HG02623 (cell line): Measurements from ENCODE around the gene ATP1B1.
A peak's percentile ranks its signal among the peaks of the same experiment; 100 is the strongest.

Source experiments
- ATAC-seq: cut with Tn5 transposase; IDR thresholded peaks from one replicate; pipeline ENCODE4 v1.9.1; 2021; ENCODE audit warnings: moderate library complexity; ENCODE audit not compliant: unreplicated experiment

The ATP1B1 gene

DNA sequence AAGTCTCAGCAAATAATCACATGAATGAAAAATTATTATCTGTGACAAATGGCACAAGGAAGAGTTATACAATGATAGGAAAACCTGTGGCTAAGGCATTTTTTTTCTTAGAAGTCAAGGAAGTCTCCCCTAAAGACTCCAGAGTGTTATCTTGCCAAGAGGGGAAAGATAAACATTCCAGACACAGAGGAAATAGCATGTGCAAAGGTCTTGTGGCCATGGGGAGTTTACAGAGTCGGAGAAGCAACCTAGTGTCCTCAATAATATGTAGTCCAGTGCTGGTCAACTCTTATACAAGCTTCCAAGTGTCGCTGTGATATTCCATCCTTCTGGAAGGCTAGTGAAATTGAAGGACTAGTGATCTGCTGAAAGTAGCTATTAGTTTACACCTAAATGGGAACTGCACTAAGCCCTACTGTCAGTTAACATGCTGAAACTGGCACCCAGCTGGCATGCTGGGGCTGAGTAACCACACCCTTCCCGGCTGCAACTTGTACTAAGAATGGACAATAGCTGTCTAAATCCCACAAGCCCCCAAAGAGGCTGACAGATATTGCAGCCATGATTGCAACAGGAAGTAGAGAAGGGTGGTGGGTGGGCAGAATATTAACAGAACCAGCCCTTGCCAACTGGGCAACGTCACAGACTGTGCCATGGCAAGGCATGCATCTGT lies 11.5 kb upstream of the ATP1B1 start:
- no peak for ATAC-seq

DNA sequence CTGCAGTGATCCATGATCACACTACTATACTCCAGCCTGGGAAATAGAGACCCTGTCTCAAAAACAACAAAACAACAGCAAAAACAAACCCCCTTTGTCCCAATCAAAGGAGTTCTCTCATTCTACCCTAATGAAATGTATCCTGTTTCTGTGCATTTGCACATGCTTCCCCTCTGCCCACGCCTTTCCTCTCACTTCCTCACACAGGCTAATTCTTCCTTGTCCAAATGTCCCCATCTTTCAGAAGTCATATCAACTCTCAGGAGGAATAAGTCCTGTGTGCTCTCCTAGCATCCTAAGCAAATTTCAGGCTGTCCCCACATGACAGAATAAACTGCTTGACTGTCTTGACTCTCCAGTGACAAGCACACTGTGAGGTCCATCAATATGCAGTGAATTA lies 8.1 kb upstream of the ATP1B1 start:
- no peak for ATAC-seq

DNA sequence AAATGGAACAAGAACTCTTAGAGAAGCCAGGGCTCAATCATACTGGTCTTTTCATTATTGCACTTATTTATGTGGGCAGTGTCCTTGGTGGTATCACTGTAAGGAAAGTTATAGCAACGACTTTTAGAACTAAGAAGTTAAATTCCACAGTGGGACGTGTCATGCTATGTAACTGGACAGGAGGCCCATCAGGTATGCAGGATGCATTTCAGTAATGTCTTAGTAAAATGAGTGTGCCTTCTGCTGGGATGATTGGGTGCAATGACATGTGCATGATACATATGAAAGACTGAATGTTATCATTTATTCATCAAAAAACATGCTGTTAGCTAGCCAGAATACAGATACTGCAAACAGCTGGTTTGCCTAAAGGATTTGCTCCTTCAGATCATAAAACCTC lies 6.9 kb upstream of the ATP1B1 start:
- ATAC-seq: no peak

DNA sequence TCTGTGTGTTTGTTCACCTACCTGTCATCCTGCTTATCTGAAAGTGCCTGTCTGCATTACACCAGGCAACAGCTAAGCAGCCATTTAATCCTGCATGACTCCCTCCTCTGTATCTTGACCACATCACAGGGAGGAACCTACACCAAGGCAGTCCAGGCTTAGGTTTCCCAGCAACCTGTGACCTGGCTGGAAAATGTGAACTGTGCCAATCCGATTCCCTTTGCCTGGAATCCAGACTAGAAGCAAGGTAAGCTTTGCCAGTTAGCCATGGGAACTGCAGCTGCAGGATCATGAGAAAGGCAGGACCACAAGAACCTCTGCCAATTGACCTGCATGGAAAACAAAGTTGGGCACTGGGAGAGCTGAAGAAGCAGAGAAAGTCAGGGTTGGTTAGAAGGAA lies 6.3 kb upstream of the ATP1B1 start:
- ATAC-seq: no peak

DNA sequence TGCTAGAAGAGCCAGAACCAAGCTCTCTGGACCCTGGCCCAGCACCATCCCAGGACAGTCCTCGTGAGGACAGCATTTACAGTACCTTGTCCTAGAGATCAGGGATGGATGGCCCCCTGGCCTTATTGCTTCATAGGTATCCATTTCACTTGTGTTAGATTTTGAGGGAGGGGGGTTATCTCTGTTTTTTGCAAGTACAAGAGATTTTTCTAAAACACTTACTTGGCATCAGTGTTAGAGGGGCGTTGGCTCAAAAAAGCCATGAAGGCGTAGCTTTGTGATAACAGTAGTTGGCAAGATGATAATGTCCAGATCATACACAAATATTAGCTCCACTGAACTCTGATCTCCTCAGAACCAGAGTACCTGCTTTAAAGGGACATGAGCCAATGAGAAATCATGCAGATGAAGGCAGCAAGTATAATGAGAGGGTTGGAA lies 5.8 kb upstream of the ATP1B1 start:
- no peak for ATAC-seq

DNA sequence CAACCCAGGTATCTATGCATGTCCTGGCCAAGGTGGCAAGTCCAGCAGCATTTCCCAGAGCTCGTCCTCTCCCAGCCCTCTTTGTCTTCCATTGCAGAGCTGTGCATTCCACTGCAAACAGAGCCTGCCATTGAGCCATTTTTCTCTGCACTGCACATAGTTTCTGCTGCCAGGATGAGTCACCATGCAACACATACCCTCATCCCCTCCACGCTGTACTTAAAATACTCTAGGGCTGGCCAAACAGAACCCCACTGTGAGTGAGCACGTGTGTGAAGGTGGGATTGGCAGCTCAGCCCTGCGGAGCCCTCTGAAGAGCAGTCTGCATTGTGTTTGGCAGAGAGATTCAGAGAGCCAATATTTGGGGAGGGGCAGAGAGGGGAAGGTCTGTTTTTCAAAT lies 3.9 kb upstream of the ATP1B1 start:
- ATAC-seq: no peak

DNA sequence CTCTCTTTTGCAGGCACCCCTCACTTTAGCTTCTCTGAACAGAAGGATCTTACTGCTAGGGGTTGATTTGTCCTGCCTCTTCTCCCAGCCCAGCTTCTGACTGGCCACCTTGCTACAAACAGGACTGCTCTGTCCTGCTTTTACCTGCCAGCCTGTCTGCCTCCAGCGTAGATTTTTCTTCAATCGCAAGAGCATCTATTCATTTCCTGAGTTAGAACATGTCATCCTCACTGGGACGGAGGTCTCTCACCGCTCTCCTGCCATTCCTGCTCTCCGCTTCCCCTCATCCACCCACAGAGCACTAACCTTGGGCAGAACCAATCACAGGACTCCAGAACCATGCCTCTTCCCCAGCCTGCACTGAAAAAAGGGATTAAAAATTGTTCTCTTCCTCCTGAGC lies 3.5 kb upstream of the ATP1B1 start:
- no peak for ATAC-seq

DNA sequence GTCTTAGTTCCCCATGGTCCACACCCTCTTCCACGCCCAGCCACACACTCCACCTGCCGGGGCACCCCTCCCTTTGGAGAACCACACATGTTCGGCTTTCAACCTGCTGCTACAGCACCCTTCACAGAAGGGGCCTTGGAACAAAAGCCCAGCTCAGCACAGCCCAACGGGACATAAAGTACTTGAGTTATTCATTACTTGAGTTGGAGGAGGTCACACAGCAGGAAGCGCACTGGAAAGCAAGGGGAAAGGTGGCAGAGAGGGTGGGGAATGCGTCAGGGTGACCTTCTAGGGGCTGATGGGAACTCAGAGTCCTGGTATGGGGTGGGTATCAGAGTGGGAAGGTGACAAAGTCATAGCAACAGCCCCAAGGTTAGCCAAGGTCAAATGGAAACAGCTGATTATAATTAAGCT lies 3.0 kb upstream of the ATP1B1 start:
- no peak for ATAC-seq

DNA sequence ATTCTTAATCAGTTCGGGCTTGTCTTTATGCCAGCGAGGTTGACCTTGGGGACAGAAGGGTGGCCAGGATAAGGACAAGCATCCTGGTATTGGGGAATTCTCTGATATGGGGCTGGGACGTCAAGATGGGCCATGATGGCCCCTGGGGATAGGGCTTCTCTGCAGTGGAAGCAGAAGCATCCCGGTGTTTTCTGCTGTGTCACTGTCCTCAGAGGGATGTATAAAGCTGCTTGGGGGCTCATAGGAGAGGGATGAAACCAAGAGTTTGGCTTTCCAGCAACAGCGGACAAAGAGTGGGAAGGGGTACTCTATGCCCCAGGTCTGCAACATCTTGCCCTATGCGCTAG lies 1.4 kb upstream of the ATP1B1 start:
- no peak for ATAC-seq

DNA sequence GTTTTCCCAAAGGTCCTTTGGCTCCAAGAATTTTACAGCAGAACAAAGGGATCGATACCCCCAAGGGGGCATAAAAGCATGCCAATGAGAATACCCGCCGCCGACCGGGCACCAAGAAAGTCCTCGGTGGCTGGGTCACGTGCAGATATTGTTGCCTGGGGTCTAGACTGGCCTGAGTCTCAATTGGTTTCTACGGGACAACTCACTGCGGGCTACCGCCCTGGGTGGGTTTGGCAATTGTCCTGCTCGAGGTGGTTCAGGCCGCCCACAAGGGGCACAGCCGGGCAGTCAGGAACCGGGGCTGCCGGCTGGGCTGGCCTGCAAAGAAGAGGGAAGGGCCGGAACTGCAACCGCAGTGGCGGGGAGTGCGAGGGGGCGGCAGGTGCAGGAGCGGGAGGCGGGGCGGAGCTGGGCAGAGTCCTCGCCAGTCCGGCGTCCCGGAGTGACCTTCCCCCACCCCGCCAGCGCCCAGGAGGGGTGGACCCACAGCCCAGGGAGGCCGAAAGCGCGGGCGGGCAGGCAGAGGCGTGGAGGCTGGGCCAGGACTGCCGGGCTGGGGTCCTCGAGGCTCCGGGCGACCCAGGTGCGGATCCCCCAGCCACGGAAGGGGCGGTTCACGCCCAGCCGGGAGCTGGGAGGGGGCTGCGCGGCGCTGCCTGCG lies 926 bp upstream of the ATP1B1 start:
- peak; percentile 22 for ATAC-seq

DNA sequence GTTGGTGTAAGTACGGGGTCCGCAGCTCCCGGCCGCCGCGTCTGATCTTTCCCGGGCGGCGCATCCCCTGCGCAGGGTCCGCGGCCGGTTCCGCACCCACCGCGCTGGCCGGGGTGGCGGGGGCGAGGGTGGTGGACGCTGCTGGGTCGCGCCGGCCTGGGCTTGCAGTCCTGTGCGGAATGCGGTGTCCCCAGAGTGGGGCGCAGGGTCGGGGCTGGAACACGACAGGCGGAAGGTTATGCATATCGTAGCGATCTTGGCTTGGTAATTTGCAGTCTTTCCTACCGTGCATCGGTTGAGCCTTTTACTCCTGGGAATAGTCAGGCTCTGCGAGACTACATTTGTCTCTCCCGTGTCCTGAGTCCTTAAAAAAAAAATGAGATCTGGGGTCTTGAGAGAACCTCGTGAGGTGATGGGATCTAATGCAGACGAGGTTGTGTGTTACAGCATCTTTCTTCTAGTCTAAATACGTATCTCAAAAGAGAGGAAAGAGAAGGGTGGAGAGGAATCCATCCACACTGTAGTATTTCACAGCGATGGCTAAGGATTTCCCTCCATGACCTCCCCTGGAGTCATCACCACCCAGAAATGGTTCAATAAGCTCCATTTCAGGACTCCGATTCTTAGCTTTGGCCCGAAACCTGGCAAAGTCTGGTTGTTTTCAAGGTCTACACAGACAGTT lies 572 bp downstream of the ATP1B1 start:
- ATAC-seq: no peak

DNA sequence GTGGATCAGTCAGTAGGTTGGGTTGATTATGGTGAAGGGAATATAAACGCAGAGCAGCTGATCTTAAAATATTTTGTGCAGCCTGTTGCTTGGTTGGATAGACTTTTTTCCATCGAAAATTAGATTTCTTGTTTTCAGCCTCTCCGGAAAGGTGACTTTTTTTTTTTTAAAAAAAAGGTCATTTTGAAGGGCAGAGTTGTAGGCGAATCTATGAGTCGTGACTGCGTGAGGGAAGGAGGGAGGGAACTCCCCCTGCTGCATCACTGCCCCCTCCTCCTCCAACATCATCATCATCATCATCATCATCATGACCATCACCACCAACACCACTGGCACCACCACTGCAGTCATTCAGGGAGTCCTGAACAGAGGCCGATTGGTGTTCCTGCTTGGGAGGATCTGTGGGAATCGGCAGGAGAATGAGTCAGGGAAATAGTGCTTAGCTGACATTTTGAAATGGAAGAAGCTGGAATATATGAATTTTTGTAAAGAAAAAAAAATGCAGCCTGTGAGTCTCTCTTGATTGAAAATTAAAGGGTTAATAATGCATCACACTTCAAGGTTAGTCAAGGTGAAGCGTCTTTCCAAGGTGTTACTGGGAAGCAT lies 1.2 kb downstream of the ATP1B1 start:
- no peak for ATAC-seq

DNA sequence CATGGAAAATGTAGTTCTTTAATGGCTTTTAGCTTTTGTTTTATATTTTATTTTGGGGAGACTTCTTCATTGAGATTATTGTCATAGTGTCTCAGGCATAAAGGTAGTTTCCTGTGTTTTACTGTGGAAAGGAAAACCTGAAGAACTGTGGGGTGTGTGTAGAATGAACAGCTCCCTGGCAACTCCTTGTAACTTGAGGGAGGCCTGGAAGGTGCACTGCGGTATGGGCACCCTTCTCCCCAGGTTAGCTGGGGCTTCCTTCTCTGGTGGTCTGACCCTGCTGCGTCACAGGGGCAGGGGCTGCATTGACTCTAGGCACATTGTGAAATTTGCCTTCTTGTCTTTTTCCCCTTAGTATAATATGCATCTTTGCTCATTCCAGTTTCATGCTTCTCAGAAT lies 1.7 kb downstream of the ATP1B1 start:
- ATAC-seq: no peak

DNA sequence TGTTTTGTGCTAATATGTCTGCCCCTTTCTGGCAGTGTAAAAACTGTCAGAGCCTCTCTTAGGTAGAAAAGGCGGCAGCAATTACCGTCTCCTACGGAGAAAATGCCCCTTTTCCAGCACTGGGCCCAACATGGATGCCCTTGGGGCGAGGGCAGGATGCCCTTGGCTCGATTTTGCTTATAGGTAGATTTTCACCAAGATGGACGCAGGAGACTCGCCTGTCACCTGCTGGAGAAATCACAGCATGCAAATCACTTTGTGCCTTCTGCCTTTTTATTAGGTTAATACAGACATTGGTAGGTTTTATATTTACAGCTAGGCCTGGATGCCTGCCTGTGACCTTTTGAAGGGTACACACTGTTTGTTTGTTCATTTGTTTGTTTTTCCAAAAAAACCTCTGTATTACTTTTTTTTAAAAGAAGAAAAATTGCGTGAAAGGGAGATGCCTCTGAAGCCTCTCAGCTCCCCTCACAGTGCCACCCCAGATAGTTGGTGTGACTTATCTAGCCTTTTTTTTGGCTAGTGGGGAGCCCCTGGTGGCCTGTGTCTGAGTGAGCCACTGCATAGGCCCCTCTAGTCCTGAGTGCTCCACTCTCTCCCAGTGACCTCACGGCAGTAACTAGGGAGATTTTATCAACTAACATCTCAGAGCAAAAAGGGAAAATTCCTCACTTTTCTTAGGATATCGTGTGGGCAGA lies 2.5 kb downstream of the ATP1B1 start:
- no peak for ATAC-seq

DNA sequence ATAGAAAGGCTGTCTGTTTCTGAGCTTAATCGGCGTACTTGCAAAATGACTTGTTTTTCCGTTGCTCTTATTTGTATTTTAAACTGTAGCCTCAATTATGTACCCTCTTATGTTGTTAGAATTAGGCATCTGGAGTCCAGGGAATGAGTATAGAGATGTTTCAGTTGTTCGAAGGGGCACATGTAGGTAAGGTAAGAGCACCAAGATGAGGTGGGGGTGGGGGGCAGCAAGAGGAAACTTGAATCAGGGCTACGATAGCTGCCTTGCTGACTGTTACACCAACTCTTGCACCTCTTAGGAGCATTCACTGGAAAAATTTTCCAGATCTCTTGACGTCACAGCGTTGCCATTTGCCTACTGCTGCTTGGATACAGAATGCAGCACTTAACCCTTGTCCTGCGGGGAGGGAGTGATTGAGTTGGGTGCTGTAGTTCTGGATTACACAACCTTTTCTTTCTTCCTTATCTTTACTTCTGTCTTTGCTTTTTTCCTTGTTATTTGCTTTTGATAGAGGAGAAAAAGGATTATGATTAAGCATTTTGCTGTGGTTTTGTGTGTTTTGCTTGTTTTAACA lies 3.2 kb downstream of the ATP1B1 start:
- no peak for ATAC-seq

DNA sequence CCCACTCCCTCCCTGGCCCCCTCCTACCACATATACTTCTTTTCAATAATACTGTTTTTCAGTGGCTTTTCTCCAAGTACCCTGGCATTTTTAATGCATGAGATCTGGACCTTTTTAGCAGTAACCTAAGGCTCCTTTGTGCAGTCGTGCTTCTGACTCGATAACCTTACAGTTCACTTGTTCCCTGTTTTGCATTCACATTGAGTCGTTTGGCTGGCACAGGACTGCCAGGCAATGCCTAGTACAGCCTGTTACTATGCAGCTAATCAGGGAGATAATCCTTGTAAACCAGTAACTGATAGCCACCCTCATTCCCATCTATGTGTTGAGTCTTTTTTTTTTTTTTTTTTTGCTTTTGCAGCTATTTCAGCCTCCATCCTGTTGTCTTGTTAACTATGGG lies 3.7 kb downstream of the ATP1B1 start:
- ATAC-seq: no peak

DNA sequence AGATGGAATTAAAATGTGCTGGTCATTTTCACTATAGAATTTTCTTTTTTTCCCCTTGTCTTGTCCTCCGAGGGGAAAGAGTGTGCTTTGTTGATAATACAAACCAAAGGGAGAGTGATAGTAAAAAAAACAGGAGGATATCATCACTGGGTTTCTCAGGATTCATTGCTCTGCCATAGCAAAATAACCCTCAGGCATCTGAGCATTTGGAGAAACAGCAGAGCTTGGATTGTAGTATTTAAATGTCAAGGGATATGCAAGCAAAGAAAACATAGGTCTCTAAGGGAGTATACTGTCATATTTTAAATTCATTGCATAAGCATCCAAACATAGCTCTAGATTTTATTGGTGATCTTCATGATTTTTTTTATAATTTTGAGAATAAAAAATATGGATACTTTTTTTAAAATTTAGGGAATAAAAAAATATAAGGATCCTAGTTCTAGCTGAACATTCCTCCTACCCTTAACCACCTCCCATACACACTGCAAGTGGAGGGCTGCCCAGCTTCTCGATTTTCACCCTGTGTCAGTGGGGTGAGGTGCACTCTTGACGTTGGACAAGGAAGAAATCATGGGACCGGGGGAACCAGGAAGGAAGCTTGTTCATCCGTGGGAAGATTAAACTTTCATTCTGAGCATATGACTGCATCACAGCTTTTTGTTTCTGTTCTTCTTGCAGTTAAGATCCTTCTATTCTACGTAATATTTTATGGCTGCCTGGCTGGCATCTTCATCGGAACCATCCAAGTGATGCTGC lies 4.4 kb downstream of the ATP1B1 start:
- no peak for ATAC-seq

DNA sequence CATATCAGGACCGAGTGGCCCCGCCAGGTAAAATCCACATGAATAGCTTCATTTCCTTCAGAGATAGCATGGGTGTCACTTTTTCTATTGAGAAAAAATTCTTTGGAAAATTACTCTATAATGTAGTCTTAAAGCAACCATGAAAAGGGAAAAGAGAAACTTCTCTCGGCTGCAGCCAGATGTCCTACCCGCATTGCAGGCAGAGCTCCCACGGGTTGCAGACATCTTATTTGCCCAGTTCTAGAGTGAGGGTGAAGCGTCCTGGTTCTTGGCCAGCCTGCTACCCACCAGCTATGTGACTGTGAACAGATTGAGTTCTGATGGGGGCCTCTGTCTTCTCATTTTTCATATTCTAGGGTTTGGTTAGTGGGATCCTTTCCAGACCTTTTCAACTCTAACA lies 5.0 kb downstream of the ATP1B1 start:
- no peak for ATAC-seq

DNA sequence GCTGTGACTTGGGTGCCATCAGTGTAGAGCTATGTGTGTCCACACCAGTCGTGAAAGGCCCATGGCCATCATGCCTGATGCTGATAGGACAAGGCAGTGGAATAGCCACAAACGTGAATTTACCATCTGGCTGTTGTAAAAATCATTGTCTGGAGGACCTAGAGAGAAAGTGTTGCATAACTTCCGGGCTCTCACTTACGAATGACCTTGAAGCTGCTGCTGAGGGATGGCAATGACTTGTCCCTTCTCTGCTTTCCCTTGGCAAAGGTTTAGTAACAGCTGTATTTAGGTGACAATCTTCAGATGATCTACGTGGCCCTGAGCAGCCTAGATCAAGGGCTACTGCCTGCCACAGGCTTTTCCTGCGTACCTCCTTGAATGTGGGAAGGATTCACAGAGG lies 5.8 kb downstream of the ATP1B1 start:
- no peak for ATAC-seq

DNA sequence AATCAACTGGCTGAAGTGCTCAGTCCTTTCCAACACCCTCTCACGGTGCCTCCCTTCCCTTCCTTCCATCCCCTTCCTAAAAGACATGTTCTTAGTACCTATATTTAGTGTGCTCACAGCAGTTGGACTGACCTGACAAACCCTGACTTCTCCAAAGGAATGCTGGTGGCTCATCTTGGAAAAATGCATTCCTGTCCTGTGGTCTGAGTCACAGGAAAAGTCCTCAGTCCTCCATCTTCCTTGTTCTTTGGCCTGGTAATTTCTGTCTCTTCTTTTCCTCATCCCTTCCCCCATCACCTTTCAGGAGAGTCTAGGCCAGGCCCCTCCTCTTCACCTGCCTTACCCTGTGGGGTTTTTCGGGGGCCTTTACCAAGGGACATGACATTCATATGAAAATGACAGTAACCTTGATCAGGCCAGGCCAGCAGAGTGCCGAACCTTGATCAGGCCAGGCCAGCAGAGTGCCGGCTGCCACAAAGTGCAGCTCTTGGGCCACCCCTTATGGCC lies 7.2 kb downstream of the ATP1B1 start:
- no peak for ATAC-seq
